Glomerular visceral epithelial cell (primary cell): ENCODE measurements around the gene RBSN.

Source experiments
- DNase-seq: peaks from one replicate; pipeline ENCODE4 v3.0.0-alpha.2; 2016; ENCODE audit errors: extremely low spot score

RBSN gene

GRCh38 chr3:15099364-15100098, 583 bp upstream of the RBSN start:
- DNase-seq: no peak

GRCh38 chr3:15097891-15098290, 1.1 kb downstream of the RBSN start:
- DNase-seq: peak; percentile 71

GRCh38 chr3:15096046-15096445, 2.9 kb downstream of the RBSN start:
- no peak for DNase-seq

DNA sequence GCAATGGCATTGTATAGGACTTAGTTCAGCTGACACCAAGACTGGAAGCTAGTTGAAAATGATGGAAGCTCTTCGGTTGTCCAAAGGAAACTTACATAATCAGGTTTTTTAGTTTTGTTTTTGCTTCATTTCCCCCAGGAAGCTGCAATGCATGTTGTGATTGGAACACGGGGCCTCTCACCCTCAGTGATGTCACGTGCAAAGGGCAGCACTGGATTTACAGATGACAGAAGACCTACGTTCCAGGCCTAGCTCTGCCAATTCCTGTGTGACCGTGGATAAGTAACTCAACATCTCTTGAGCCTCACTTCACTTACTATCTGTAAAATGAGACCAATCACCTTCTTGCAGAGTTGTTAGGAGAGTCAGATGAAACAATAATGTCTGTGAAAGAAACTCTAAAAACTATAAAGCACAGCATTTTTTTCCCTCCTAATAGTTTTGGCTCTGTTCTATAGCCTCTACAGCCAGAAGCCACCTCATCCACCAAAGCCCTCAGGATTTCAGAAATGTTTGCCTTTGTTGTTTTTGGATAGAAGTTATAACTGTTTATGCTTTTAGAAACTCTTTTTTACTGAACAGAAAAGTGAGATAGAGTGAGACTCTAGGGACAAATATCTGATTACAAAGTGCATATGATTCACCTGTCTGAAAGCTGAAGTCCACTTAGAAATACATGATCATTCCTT, 4.6 kb downstream of the RBSN start:
- no peak for DNase-seq

DNA sequence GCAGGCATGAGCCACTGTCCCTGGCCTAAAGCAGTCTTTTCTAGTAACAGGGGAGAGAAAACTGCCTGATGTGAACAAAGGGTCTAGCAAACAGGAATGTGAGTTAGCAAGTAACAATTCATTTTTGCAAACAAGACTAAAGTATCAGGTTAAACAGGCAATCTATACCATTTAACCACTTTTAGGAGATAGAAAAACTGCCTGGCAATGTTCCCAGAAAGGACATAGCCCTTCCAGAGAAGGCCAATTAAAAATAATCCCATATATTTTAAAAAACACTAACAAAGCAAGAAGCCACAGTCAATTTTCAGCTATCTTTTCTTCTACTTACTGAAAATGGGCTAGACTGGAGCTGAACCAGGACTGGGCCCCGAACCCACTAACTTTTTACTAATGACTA, 6.3 kb downstream of the RBSN start:
- no peak for DNase-seq

- DNase-seq: no peak
Observed at GRCh38 chr3:15091575-15091974, 7.4 kb downstream of the RBSN start.

GRCh38 chr3:15089201-15089600, 9.7 kb downstream of the RBSN start:
- DNase-seq: no peak

DNA sequence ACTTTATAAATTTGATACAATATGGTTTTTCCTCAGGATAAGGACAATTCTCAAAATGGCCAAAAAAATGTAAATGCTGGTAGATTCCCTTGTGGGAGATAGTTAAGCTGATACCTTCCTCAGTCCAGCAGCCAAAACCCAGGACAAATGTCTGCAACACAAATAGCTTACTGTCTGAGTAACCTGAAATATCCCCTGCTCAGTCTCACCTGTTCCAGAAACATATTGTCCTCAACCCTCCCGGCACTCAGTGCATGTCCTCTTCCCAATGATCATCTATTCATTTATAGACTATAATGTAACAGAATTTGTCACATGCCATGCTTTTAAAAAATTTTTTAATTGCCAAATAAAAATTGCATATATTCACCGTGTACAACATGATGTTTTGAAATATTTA, 12.2 kb downstream of the RBSN start:
- no peak for DNase-seq

GRCh38 chr3:15086263-15086662, 12.7 kb downstream of the RBSN start:
- DNase-seq: no peak

- no peak for DNase-seq
Observed at GRCh38 chr3:15083252-15083651, 15.7 kb downstream of the RBSN start.

DNA sequence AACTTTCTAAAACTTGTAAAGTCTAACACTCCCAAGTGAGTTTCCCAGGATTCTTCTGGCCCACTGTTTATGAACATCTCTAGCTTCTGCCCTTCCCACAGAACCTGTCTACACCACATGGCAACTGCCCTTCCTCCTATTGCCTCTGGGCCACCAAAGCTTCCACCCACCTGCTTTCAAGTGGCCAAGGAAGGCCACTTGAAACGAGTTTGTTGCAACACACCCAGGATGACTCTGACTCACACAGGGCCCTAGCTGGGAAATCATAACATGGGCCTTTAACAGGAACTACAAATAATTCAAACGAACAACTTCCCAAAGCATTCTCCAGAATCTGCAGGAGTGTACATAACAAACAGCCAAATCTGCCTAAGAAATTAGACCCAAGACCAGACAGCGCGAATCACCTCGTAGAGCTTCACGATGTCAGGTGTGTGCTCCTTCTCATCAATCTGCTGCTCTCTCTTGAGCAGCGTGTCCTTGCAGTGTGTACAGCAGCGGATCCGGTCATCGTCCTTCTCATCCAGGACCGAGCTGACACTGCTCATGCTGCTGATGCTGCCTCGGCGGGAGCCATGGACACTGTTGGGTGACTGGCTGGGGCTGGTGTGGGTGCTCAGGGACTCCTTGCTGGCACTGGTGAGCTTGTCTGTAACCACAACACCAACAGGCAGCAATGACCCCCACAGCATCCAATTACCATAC, 16.8 kb downstream of the RBSN start:
- no peak for DNase-seq

GRCh38 chr3:15079091-15079490, 19.9 kb downstream of the RBSN start:
- DNase-seq: no peak

GRCh38 chr3:15074500-15074899, 24.4 kb downstream of the RBSN start:
- DNase-seq: no peak

GRCh38 chr3:15071699-15072098, 27.2 kb downstream of the RBSN start:
- no peak for DNase-seq

GRCh38 chr3:15069441-15069840, 29.5 kb downstream of the RBSN start:
- no peak for DNase-seq

- no peak for DNase-seq
Observed at GRCh38 chr3:15066467-15066866, 32.5 kb downstream of the RBSN start.

DNA sequence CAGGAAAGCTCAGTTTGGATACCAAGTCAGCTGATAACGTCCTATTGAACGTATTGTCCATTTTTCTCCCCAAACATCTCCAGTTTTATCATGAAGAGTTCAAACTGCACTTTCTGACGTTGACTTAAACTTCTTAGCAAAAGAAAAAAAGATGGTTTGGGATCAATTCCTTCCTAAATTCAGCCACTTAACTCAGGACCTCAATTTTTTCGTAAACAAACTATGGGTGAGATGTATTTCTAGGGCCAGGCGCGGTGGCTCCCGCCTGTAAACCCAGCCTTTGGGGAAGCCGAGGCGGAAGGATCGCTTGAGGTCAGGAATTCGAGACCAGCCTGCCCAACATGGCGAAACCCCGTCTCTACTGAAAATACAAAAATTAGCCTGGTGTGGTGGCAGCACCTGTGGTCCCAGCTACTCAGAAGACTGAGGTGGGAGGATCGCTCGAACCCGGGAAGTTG, 33.4 kb downstream of the RBSN start:
- no peak for DNase-seq

DNA sequence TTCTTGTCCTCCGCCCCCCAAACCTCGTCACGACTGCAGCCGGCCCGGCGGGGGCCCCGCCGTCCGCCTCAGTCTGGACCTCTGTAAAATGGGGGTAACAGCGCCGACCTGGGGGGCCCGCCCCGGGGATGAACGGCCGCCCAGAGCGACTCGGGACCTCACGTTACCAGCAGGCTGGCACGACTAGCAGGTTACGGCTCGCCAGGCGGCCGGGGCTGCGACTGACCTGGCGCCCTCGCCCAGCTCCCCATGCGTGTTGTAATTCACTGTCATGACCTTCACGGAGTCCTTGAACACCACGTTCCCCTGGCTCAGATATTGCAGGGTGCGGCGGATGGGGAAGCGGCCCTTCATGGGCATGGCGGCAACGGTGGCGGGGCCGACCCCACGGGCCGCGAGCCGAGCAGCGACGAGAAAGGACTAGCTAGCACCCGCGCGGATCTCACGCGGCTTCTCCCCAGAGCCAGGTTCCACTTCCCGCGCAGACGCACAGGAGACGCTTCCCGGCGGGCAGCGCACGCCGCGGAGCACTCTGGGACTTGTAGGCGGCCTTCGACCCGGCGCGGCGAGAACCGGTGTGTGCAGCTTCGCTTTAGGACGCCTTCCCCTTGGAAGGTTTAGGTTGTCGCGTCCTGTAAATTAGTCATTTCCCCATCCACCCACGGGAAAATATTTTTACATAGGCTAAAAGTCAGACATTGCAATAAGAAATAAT, 34.0 kb downstream of the RBSN start, which contains the start of gene MRPS25:
MRPS25 (minus strand) TSS at position 481 of the 715 bp plus-strand sequence; CDS start at position 360, 121 bp downstream.
- DNase-seq: peak; percentile 88

GRCh38 chr3:15064299-15064834, 34.6 kb downstream of the RBSN start:
- DNase-seq: peak; percentile 28

- no peak for DNase-seq
Observed at GRCh38 chr3:15063656-15064286, 35.2 kb downstream of the RBSN start.

DNA sequence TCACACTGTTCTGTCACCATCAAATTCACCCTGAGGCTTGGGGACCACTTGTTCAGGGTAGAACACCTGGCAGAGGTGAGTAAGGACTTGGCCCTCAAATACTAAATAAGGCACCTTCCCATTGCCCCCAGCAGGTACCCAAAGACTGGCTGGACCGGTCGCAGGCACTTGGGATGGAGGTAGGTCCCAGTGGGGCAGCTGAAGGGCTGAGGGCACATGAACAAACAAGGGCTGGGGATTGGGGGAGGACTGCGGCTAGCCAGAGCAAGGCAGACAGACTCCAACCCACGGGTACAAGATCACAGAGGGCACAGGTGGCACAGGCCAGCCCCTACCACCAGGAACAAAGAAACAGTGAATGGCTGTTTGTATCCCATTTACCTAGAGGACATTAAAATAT, 35.7 kb downstream of the RBSN start:
- DNase-seq: no peak
